Psoas muscle (tissue), 8 donors: Measurements from ENCODE around the gene GRK5. TPM values are rescaled to one million over a fixed set of nuclear protein-coding genes. Genes with fewer than 3 reads are reported as not detected.
A peak's percentile ranks its signal among the peaks of the same experiment; 100 is the strongest.

ENCODE experiments used
- ATAC-seq, 4 donors: fragments of 200-7000 bp; cut with Tn5 transposase; one replicate each; pipeline ENCODE4 v1.9.1; 2020; ENCODE audit warnings: moderate library complexity in 3 of 4, mild to moderate bottlenecking in 2 of 4
- DNase-seq, 2 donors: peaks; one replicate each; pipeline ENCODE4 v3.0.0-alpha.2; 2020
- H3K27ac ChIP-seq: fragments of 200-600 bp; one replicate; pipeline ENCODE4 v1.8.0; 2022
- H3K27me3 ChIP-seq, 3 donors: fragments of 200-600 bp in 1 of 3; one replicate each; pipeline versions ENCODE4 v1.6.1 to v1.8.0; 2013 to 2022; ENCODE audit warnings: low read length in 2 of 3, mild to moderate bottlenecking in 2 of 3, moderate library complexity in 1 of 3; ENCODE audit not compliant: insufficient read depth in 3 of 3
- H3K36me3 ChIP-seq, 2 donors: fragments of 200-600 bp in 1 of 2; one replicate each; pipeline versions ENCODE4 v1.6.1 to v1.8.0; 2013 to 2022; ENCODE audit warnings: low read depth in 1 of 2, mild to moderate bottlenecking in 1 of 2, moderate library complexity in 1 of 2; ENCODE audit not compliant: insufficient read depth in 1 of 2
- H3K4me1 ChIP-seq: fragments of 200-600 bp; one replicate; pipeline ENCODE4 v1.8.0; 2022
- H3K4me3 ChIP-seq: fragments of 200-600 bp; one replicate; pipeline ENCODE4 v1.8.0; 2022; ENCODE audit warnings: mild to moderate bottlenecking
- H3K9me3 ChIP-seq: fragments of 200-600 bp; one replicate; pipeline ENCODE4 v1.8.0; 2022
- CTCF ChIP-seq: fragments of 200-600 bp; IDR thresholded peaks from one replicate; pipeline ENCODE4 v1.8.0; 2022; ENCODE audit warnings: antibody characterized with exemption
- WGBS, 3 donors: extraction: QIAGEN DNeasy Blood & Tissue Kit; methylation state at CpG; one replicate each; pipeline versions ENCODE4 v1.1.6 to v1.1.7; 2013; 5-methylcytosine and 5-hydroxymethylcytosine counted together
- intact Hi-C, 2 donors: fragments of 100-400 bp; cut with DNase I; formaldehyde crosslinking; loops; one replicate each; pipeline versions ENCODE4 v1.11.0 to v1.14.2; 2022
- polyA plus RNA-seq, 3 donors: library from polyadenylated mRNA; stranded (reverse); fragments of 200-250 nt; gene quantifications; one replicate each; pipeline ENCODE4 v1.2.3, GENCODE V29; 2013
- total RNA-seq, 4 donors: library from RNA; stranded (reverse); fragmentation: NEBNext Ultra II Directional in 2 of 4; extraction: Animal tissue kit (Norgen Biotek cat#: 25700) in 2 of 4; gene quantifications; one replicate each; pipeline versions ENCODE4 v1.2.1 to v1.2.4, GENCODE V29; 2021 to 2023
- donor health status: healthy with polysubstance abuse.
- donor health status: DM: no; HTN: no; CAD: no; lungs with moderate emphysema.
- donor health status: Bipolar disorder and iron deficiency.
- donor health status: healthy.
- donor health status: DM: yes; HTN: yes; CAD: no.
- donor health status: DM: no; HTN: no; CAD: no.
- donor health status: DM: no; HTN: no; CAD: no.
- donor health status: DM: yes; HTN: yes; CAD: no.

GRK5 gene
- total and polyA plus RNA-seq, 7 donors: 7.0 to 15.5 (median 8.0) TPM

GRCh38 chr10:119454990-119455389 is 247.6 kb downstream of the GRK5 start:
- ATAC-seq (no peak), DNase-seq (no peak)
- Histone ChIP-seq H3K4me3 (no peak overlapping the region), H3K27me3 (no peaks in the 10 kb centered on the region), H3K36me3 (no peaks in the 10 kb centered on the region), H3K27ac (no peak overlapping the region), H3K4me1 (no peaks in the 10 kb centered on the region), H3K9me3 (no peaks in the 10 kb centered on the region)
- intact Hi-C loops: no loop called here
- no peak for TF ChIP-seq CTCF
- 91 to 92% (median 92%) methylated on average over 18 of the region's 18 CpGs for WGBS, 3 donors

GRCh38 chr10:119455609-119456434 is 248.5 kb downstream of the GRK5 start:
- Histone ChIP-seq H3K27me3 (no peaks in the 10 kb centered on the region), H3K27ac (no peak overlapping the region), H3K4me1 (no peaks in the 10 kb centered on the region), H3K9me3 (no peaks in the 10 kb centered on the region), H3K4me3 (no peak overlapping the region), H3K36me3 (no peaks in the 10 kb centered on the region)
- intact Hi-C loops: no loop called here
- WGBS, 3 donors: 87 to 92% (median 88%) methylated on average over 23 of the region's 23 CpGs
- no peak for DNase-seq
- no peak for ATAC-seq
- TF ChIP-seq CTCF: no peak

- WGBS, 3 donors: 72 to 83% (median 80%) methylated on average over 7 of the region's 7 CpGs
- no peak for TF ChIP-seq CTCF
- H3K4me3 ChIP-seq: no peak overlapping the region
- H3K36me3 ChIP-seq: no peaks in the 10 kb centered on the region
- H3K4me1 ChIP-seq: no peaks in the 10 kb centered on the region
- H3K27me3 ChIP-seq: no peaks in the 10 kb centered on the region
- ATAC-seq (no peak), DNase-seq (no peak)
- H3K9me3 ChIP-seq: no peaks in the 10 kb centered on the region
- intact Hi-C loops: no loop called here
- no peak overlapping the region for H3K27ac ChIP-seq
Observed at GRCh38 chr10:119456435-119456810, 249.1 kb downstream of the GRK5 start.

GRCh38 chr10:119457966-119458766 is 250.8 kb downstream of the GRK5 start:
- no peaks in the 10 kb centered on the region for H3K9me3 ChIP-seq
- H3K4me3 ChIP-seq: no peak overlapping the region
- intact Hi-C loops: no loop called here
- no peaks in the 10 kb centered on the region for H3K4me1 ChIP-seq
- 73 to 76% (median 75%) methylated on average over 24 to 28 of the region's 28 CpGs for WGBS, 3 donors
- H3K27ac ChIP-seq: no peak overlapping the region
- no peak for TF ChIP-seq CTCF
- H3K27me3 ChIP-seq: no peaks in the 10 kb centered on the region
- DNase-seq: no peak
- ATAC-seq: peak in 1 of 4 donors; percentile 23
- H3K36me3 ChIP-seq: no peaks in the 10 kb centered on the region
